ENCODE measurements around the gene KNSTRN.

DNA sequence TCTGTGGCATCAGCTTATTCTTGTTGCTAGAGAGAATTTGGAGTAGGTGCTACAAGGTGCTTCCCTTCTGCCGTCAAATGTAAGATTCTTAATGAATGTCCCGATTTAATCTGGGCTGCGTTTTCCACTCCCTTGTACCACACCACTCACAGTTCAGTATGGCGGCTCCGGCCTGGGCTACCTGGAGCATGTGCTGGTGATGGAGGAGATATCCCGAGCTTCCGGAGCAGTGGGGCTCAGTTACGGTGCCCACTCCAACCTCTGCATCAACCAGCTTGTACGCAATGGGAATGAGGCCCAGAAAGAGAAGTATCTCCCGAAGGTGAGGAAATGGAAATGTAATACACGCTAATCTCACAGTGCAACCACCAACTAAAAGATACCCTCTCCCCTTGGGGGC is 28.0 kb downstream of the KNSTRN start:
- TF ChIP-seq, protein P1, sequence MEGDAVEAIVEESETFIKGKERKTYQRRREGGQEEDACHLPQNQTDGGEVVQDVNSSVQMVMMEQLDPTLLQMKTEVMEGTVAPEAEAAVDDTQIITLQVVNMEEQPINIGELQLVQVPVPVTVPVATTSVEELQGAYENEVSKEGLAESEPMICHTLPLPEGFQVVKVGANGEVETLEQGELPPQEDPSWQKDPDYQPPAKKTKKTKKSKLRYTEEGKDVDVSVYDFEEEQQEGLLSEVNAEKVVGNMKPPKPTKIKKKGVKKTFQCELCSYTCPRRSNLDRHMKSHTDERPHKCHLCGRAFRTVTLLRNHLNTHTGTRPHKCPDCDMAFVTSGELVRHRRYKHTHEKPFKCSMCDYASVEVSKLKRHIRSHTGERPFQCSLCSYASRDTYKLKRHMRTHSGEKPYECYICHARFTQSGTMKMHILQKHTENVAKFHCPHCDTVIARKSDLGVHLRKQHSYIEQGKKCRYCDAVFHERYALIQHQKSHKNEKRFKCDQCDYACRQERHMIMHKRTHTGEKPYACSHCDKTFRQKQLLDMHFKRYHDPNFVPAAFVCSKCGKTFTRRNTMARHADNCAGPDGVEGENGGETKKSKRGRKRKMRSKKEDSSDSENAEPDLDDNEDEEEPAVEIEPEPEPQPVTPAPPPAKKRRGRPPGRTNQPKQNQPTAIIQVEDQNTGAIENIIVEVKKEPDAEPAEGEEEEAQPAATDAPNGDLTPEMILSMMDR (conservative IDR thresholded peaks at IDR 0.05; ENCODE audit: low read depth, low read length): no peak
- TF ChIP-seq EZH2 (IDR thresholded peaks at IDR 0.05; ENCODE audit: low read length, unreplicated experiment): no peak
- TF ChIP-seq EZH2phosphoT487 (IDR thresholded peaks at IDR 0.05; ENCODE audit: borderline replicate concordance, low read length): no peak

Measured in PC-3 (cell line).